Retina (tissue), 1 donor: ENCODE measurements around the gene SLC38A11.
"Not testable (repeated sequence)": the region's sequence is repeated elsewhere in the genome, so short reads cannot be mapped to it uniquely, and the experiment has no call there.

ENCODE experiments used
- DNase-seq: peaks from one replicate; pipeline ENCODE4 v3.0.0-alpha.2; 2016

Gene SLC38A11, protein sequence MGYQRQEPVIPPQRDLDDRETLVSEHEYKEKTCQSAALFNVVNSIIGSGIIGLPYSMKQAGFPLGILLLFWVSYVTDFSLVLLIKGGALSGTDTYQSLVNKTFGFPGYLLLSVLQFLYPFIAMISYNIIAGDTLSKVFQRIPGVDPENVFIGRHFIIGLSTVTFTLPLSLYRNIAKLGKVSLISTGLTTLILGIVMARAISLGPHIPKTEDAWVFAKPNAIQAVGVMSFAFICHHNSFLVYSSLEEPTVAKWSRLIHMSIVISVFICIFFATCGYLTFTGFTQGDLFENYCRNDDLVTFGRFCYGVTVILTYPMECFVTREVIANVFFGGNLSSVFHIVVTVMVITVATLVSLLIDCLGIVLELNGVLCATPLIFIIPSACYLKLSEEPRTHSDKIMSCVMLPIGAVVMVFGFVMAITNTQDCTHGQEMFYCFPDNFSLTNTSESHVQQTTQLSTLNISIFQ

GRCh38 chr2:164954954-164955701 is at the start of gene SLC38A11:
Gene SLC38A11 (minus strand): TSS chr2:164955525. CDS start chr2:164955247, 278 bp downstream.
- DNase-seq, result peak; percentile 41

DNA sequence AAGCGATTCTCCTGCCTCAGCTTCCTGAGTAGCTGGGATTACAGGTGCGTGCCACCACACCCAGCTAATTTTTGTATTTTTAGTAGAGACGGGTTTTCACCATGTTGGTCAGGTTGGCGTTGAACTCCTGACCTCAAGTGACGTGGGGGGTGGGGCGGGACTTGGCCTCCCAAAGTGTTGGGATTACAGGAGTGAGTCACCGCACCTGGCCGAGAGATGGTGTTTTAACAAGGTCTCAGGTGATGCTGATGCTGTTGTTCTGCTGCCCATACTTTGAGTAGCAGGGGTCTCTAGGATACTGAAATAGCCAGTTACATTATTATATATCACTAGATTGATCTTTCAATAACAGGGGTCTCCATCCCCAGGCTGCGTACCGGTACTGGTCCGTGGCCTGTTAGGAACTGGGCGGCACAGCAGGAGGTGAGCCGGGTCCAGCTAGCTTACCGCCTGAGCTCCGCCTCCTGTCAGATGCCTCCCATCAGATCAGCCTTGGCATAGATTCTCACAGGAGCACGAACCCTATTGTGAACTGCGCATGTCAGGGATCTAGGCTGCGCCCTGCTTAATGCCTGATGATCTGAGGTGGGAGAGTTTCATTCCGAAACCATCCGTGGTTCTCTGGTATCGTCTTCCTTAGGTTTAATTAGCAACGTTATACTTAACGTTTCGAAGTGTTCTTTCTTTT is 48.3 kb upstream of the SLC38A11 start:
- no peak for DNase-seq

- DNase-seq, result no peak
Measured at GRCh38 chr2:165002638-165003037, 47.3 kb upstream of the SLC38A11 start.

DNA sequence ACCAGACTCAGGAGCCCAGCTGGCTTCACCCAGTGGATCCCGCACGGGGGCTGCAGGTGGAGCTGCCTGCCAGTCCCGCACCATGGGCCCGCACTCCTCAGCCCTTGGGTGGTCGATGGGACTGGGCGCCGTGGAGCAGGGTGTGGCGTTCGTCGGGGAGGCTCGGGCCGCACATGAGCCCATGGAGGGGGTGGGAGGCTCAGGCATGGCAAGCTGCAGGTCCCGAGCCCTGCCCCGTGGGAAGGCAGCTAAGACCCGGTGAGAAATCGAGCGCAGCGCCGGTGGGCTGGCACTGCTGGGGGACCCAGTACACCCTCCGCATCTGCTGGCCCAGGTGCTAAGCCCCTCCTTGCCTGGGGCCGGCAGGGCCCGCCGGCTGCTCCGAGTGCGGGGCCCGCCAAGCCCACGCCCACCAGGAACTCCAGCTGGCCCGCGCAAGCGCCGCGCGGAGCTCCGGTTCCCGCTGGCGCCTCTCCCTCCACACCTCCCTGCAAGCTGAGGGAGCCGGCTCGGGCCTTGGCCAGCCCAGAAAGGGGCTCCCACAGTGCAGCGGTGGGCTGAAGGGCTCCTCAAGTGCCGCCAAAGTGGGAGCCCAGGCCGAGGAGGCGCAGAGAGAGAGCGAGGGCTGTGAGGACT is 39.5 kb upstream of the SLC38A11 start:
- DNase-seq, result not testable (repeated sequence)

- no peak for DNase-seq
Measured at GRCh38 chr2:164993287-164994016, 38.1 kb upstream of the SLC38A11 start.

GRCh38 chr2:164992818-164993217 is 37.5 kb upstream of the SLC38A11 start:
- DNase-seq, result peak; percentile 55

DNA sequence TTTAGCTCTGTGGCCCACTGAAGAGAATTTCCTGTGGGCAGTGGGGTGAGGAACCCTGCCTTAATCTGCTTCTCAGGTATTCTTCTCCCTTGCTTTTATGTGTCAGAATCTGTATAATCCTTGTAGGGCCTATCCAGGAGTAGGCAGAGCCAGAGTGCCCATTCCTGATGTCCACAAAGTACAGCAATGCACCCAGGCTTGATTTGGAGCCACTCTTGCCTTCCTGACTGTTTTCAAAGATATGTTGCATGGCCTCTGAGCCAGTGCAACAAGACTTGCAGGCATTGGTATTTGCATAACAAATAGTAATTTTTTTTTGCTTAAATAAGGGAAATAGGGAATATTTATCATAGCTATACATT is 36.7 kb upstream of the SLC38A11 start:
- DNase-seq, result not testable (repeated sequence)

DNA sequence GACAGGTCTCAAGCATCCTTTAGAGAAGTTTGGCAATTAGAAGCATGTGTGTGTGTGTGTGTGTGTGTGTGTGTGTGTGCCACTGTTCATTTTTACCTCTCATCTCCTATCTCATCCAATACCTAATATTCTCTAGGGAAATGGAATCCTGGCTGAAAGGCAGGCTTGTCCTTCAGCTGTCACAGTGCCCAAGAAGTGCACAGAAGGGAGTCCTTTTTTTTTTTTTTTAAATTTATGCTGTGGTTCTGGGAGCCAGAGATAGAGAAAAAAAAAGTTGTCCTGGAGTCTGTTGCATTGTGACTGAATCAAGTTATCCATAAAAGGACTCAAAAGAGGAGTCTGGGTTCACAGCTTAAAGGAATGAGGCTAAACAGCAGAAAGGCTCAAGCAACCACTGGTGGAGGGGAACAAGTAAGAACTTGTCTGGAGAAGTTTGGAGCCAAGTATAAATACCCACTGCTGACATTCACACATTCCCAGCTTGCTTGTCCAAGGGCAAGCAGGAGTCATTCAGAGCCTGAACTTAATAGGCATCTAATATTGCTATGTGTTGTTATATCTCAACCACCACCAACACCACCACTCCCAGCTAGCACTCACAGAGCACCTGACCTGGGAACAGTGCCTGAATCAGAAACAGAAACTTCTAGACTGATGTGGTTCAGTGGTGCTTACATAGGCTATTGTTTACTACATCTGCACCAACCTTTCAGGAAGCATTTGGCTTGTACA is 36.2 kb upstream of the SLC38A11 start:
- not testable (repeated sequence) for DNase-seq

GRCh38 chr2:164990953-164991352 is 35.6 kb upstream of the SLC38A11 start:
- DNase-seq, result not testable (repeated sequence)

GRCh38 chr2:164988805-164989204 is 33.5 kb upstream of the SLC38A11 start:
- not testable (repeated sequence) for DNase-seq

DNA sequence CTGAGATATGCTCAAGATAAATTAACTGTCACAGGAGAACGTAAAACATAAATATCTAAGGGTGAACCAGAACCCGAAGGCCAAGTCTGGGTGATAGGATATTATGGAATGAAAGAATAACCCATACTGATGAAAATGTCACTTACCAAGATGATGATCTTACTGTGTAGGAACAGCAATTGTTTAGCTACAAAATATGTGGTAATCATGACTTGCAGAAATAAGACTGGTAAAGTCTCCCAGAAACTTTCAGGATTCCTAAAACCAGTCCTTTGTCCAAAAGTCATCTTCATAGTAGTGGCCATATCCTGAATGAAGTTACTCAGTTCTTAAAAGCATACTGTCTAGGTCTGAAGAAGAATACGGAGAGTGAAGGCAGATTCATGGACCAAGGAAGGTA is 30.7 kb upstream of the SLC38A11 start:
- DNase-seq, result not testable (repeated sequence)

GRCh38 chr2:164984428-164984827 is 29.1 kb upstream of the SLC38A11 start:
- DNase-seq, result no peak

DNA sequence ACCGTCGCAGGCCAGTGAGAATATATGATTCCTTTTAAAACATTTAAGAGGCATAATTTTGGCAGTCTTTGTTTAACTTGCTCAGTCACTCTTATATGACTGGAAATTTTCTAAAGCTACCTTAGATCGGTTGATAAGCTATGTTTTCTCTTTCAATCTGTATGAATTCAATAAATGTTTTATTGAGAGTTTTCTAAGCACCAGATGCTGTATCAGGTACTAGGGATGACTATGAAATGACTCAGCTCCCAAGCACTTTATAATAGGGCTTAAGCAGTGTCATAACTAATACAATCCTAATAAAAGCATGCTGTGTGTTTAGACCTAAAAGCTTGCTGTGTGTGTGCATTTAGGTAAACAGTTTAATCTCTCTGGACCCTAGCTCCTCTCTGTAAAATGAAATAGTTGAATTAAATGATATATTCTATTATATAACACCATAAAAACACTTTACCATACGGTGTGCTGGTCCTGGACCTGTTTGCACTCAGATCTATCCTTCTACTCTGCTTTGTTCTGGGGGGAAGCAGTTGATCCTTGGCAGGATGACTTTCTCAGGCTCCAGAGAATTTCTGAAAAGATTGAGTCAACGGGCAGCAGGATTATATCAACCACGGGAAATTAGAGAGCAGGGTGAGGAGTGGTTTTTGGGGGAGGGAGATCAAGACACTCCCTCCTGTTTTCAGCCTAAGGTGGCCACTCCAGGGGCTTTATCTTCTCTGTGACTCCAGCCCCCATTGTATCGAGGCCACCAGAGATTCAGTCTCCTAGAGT is 26.1 kb upstream of the SLC38A11 start:
- DNase-seq, result no peak

DNA sequence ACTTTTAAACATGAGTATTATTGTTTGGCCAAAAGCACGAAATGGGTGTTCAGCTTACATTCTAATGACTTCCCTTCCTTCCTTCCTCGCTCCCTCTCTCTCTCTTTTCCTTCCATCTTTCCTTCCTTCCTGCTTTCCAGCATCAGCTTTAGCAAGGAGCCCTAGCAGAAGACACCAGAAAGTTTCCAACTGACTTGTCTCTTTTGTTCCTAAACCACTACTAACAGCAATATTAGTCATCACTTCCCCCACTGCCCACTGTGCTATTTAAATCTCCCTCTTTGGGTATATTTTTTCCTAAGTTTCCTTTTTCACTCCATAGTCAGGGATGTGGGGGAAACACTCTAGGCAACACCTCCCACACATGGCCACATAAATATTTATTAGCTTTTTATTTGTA is 25.4 kb upstream of the SLC38A11 start:
- not testable (repeated sequence) for DNase-seq

GRCh38 chr2:164979113-164979512 is 23.8 kb upstream of the SLC38A11 start:
- no peak for DNase-seq

- DNase-seq, result not testable (repeated sequence)
Measured at GRCh38 chr2:164976875-164977470, 21.6 kb upstream of the SLC38A11 start.

GRCh38 chr2:164976301-164976700 is 21.0 kb upstream of the SLC38A11 start:
- no peak for DNase-seq

DNA sequence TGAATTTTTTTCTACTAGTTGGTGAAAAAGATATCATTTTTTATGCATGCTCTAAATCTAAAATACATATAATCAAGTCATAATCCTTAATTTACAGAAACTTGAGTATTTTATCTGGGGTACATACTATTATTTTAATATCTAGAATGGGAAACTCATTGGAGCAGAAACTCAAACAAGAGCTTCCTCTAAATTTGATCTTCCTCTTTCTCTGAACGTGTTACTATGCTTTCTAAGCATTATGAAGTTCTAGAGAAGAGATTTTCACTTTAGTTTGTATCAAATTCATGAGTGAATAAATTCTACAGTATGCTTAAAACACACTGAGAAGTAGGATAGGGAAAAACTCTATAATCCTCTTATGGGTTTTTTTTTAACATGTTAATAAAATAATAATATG is 20.6 kb upstream of the SLC38A11 start:
- no peak for DNase-seq

DNA sequence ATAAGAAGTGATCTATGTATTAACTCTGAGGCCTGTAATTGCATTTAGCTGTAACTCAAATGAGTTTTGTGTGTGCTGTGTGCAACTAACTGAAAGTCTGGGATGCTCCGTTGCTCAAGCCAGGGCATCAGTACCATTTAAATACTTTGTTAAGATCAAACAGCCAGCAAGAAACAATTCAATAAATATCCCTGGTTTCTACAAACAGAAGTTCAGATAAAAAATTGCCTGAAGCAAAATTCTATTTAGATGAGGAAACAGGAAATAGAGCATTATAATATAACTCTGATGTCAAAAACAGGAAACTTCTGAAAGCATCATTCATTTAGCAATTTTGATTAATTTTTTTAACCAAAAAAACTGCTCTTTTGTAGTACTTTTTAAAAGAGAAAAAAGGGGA is 18.9 kb upstream of the SLC38A11 start:
- DNase-seq, result no peak

DNA sequence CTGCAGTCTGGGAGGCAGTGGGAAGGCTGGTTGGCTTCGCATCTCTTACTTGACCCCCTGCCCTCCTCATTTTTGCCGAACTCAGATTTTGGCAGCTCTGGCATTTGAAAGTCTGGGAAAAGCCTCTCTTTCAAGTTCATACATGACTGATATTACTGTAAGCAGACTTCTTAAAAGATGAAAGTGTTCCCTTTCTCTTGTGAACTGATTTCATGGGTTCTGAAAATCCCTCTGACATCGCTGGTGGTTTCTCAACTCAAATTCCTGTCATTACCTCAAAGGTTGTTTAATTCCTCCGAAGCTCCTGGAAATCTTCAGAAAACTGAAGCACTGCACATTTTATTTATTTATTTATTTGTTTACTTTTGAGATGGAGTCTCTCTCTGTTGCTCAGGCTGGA is 16.9 kb upstream of the SLC38A11 start:
- no peak for DNase-seq
